SKM-1 (cell line): ENCODE measurements around the gene NQO2.
"Not testable (repeated sequence)": the region's sequence is repeated elsewhere in the genome, so short reads cannot be mapped to it uniquely, and the experiment has no call there.

ENCODE experiments used
- DNase-seq: peaks from one replicate; lab custom pipeline; 2025; ENCODE audit not compliant: unreplicated experiment; lab: John Stamatoyannopoulos, UW

NQO2 gene

DNA sequence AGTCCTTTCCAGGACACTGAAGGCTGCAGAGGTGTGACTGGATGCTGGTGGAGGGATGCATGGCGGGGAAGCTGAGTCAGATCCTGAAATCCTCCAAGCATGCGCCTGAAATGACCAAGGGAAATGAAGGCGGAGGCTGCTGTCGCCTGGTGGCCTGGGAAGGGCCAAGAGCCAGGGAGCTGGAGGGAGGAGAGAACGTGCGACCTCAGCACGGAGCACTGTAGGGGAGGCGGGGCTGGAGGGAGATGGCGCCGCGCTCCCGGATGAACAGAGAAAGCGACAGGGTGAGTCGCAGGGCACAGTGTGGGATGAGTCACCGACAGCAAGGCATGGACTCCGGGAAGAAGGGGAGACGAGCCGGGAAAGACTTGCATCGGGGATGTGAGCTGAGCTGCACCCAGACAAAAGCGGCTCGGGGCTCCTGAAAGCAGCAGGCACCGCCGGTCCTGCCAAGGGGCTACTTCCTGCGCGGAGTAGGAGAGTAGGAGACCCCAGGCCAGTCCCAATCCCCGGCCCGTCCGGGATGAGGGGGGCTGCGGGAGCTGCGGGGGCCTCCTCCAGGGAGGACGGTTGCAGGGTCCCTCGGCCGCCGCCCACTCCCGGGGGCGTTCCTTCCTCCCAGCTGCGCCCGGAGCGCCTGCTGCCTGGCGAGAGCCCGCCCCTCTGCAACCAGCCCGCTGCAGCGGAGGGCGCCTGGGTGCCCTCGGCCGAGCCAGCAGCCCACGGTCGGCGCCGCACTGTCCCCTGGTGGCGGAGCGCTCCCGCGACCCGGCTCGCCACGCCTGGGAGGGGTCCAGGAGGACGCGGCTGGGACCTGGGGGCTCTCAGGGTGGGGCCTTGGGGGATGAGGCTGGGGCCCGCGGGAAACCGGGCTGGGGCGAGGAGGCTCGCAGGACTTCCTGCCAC, 11.0 kb upstream of the NQO2 start:
- peak; percentile 46 for DNase-seq

DNA sequence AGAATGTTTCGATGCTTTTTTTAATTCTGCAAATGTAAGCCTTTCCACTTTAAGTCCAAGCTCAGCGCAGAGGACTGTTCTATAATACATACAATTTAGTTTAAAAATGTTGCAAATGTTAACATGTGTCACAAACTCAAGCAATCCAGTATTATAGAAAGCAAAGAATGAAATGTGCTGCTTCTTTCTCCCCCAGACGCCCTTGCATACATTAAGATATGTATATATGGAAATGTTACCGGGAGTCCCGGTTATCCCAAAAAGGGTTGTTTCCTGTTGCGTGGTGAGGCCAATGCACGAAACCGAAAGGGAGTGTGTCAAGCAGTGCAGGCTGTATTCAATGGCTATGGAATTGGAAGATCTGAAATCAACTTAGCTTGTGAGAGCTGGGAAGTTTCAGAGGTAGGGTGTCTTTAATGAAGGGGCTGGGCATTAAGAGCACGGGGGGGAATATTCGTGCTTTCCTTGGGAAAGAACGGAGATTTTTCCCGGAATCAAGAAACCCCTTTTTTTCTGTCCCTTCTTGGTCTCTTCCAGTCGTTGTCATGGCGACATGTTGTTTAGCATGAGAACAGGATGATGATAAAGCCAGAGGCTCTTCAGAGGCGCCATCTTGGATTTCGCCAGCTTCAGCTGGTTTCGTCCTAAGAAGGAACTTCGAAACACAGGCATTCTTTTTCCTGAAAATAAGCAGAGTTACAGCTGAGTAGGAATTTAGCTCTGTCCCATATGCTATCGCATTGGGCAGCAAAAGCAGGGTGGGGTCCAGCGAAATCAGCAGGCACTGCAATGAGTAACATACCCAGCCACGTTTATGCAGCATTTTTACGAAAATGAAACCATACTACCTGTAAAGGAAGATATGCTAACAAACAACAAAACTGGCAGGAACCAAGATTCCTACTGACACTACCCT, 10.1 kb upstream of the NQO2 start:
- DNase-seq = peak; percentile 87

DNA sequence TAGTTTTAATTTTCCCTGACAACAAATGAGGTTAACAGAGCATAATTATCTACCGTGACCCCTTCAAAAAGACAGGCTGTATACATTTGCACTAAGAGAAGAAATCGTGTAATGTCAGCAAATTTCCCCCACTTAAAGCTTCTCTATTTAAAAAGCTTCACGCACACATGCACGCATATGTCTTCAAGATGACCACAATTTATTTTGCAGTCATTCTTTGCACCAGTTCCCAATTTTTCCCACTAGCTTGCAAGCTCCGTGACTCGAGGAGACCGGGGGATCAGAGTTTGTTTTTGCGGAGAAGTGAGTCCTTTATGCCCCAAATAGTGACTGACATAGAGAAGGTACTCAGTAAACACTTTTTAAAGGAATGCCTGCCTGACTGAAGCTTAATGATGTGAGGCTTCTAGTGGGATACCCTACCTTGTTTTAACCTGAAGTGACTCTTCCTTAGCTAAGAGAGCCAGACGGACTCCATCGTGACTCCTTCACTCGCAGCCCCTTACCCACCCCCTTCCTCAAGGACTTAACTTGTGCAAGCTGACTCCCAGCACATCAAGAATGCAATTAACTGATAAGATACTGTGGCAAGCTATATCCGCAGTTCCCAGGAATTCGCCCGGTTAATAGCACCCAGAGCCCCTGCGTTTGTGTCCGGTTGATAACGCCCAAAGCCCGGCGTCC, 9.3 kb upstream of the NQO2 start:
- no peak for DNase-seq

DNA sequence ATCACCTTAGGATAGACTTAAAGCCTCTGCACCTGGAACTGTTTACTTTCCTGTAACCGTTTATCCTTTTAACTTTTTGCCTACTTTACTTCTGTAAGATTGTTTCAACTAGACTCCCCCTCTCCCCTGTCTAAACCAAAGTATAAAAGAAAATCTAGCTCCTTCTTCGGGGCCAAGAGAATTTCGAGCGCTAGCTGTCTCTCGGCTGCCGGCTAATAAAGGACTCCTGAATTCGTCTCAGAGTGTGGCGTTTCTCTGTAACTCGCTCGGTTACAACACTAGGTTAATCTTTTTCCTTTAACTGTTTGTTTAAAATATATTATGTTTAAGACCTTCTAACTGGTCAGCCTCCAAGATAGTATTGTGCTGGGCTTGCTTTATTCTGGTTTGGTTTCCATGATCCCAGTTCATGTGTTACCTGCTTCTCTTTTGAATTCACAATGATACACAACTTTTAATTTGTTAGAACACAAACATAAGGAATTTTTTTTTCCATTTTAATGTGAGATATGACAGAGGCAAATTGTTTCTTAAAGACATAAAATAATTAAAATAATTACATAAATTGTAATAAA, 8.7 kb upstream of the NQO2 start:
- no peak for DNase-seq

DNA sequence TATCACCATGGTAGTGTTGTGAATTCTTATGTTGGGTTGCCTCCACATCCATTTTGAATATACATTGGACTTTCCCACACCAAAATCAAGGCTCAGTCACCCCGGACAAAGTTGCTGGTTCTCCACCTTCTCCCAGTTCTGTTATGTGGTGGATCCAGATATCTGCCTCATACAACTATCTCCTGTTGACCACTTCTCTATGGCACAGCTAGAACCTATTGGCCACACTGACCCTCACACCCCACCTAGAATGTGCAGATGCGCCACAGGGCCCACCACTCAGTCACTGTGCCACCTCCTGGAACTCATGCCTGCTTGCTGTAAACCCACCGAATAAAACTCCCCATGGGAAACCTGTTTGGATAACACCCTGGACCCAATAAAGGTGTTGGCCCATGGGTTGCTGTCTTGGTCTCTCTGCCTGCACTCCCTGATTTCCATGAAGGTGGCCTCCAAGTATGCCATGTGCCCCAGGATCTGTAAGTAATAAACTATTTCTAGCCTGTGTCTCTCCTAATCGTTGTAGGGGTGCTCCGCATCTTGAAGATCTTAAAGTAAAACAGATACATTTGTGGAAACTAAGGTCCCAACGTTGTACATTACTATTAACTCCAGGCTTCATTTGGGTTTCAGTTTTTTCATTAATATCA, 7.2 kb upstream of the NQO2 start:
- no peak for DNase-seq

DNA sequence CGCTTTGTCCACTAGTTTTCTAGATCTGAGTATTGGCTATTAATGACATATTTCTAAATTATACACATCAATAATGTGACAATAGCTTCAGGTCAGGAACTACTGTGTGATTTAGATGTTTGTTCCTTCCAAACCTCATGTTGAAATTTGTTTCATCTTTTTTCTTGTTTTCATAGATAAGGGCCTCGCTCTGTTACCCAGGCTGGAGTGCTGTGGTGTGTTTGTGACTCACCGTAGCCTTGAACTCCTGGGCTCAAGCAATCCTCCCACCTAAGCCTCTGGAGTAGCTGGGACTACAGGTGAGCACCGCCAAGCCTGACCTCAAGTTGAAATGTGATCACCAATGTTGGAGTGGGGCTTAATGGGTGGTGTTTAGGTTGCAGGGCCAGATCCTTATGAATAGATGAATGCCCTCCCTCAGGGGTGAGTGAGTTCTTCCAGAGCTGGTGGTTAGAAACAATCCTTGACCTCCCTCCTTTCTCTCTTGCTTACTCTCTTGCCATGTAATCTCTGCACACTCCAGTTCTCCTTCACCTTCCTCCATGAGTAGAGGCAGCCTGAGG, 5.9 kb upstream of the NQO2 start:
- DNase-seq = no peak

DNA sequence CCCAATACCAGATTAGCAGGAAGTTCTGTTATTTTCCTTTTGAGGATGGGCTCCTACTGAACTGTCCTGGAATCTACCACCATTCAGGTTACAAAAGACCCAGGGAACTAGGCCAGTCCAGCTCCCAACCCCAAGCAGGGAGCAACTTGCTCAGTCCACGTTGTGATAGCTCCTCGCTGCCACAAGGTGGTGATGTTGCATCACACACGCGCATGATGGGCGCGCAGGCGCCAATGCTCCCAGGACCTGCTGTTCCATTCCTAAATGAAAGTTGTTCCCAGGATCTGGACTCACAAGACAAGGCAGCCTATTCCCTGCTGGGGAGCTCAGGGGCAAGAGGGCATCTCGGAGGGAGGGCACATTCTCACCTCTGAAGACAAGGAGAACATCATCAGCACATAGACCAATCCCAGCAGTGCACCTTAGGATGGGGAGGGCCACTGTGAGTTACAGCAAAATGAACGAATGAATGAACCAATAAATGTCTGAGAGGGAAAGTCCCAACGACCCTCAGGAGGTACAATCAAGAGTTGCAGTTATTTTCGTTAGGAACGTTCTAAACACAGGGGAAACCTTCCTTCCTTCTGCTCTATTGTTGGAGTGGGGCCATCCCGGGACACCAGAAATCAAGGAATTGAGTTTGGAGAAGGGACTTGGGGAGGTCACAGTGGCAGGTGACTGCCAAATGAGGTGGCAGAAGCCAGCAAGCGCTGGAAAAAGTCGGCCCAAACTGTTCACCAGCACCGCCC, 1.3 kb upstream of the NQO2 start:
- not testable (repeated sequence) for DNase-seq

DNA sequence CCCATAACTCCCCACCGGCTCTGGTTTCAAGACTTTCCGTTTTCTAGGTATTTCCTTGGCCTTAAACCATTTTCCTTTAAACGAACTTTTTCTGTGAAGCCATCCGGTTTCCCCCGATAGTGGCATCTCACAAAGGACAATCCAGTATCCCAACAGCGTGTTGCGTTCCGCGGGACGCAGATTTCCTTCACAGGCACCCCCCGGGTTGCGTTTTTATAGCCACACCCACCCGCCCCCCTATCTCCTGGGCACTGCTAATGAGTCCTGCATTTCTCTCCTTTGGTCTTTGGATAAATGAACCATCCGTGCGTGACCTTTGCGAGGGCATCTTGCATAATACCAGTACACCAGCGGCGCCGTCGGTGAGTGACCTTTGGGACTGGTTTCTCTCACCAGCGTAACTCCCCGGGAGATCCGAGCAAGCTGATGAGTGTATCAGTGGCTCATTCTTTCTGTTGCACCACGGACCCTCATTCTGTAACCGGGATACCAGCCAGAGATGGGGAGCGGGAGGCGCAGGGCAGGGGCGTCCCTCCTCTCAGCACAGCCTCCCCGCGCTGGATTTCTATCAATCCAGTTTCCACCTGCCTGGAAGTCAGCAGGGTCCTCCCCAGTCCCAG, 586 bp upstream of the NQO2 start:
- DNase-seq = no peak

DNA sequence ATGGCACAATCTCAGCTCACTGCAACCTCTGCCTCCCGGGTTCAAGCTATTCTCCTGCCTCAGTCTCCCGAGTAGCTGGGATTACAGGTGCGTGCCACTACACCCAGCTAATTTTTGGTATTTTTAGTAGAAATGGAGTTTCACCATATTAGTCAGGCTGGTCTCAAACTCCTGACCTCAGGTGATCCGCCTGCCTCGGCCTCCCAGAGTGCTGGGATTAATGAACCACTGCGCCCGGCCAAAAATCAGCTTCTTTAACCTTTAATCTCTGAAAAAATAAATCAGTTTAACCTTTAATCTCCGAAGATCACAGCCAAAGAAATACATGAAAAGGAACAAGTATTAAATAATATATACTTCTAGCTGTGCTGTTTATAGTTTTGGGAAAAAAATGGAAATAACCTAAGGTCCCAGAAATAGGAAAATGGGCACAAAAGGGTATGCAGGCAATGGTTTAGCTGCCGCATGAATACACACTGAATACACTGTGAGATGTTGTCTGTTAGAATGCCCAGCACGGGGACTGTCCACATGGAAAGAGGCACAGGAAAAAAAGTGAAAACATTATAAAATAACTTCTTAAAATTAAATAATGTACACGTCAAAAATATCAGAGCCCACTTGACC, 1.6 kb downstream of the NQO2 start:
- DNase-seq = no peak

DNA sequence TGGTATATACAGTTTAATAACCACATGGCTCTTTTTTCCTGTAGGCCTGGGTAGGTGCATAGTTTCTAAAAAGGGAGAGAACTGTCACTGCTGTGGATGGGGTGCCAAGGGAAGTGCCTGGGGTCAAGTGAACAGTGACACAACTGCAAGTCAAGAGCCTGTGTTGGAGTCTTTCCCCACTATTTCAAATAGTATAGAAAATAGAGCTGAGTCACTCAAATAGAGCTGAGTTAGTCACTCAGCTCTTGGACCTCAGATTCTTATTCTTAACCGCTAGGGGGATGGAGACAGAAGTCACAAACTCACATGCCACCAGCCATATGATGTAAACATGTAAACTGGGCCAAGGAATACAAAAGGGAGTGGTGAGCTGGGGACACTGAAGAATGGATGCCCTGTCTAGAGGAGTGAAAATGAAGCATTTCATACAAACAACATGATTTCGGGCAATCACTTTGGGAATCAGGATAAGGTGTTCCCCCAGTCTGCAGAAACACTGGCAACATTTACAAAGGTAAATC, 2.1 kb downstream of the NQO2 start:
- DNase-seq = peak; percentile 78

DNA sequence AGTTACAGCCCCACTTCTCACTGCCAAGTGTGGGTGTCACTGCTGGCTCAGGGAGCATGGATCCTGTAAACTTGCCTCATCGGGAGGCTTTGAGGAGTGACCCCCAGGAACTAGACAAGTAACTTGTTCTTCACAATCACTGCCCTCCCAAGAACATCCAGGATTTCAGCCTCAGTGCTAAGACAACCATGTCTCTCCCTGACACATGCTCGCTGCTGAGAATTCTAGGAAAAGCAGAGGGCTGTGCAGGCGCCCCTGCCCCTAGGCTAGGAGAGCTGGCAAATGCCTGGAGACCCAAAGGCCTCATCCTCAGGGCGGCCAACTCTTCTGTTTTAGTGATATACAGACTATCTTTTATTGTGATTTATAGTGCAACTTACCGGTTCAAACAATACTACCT, 3.5 kb downstream of the NQO2 start:
- DNase-seq = not testable (repeated sequence)

DNA sequence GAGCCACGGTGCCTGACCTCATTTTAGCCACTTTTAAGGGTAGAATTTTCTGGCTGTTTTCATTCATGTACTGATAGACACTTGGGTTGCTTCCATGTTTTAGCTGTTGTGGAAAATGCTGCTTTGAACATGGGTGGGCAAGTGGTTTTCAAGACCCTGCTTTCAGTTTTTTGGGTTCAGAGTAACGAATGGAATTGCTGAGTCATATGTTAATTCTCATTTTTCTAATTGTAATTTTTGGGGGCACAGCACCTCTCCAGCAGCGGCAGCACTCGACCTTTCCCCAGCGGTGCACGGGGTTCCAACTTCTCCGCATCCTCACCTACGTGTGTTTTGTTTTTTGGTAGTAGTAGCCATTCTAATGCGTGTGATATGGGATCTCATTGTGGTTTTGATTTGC, 5.4 kb downstream of the NQO2 start:
- DNase-seq = no peak

DNA sequence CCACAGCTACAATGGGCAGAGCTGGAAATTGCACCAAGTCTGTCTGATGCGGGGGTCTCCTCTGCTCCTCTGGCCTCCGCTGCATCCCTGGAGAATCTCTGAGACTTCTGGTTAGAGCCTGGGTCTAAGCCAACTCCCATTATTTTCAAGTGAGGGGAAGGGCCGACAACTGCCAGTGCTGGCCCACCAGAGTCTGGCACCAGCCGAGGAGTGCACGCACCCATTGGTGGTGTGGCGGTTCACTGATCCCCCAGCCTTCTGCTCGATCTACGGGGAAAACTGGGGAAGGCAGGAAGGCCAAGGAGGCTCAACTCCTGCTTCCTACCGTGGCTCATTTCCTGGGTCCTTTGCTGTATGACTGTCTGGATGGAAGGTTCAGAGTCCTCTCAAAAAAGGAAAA, 6.2 kb downstream of the NQO2 start:
- no peak for DNase-seq

DNA sequence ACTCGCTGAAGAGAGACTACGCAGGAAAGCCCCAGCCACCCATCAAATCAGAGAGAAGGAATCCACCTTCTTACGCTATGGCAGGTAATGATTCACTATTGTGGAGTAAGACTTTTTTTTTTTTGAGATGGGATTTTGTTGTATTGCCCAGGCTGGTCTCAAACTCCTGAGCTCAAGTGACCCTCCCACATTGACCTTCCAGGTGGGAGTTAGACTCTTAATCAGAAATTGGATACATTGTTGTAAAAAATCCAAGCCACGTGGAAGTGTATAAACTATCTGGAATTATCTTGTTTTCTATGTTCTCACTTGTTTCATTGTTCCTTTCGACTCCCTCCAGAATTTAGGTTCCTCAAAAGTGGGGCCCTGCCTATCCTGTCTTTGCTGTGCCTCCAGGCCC, 6.8 kb downstream of the NQO2 start:
- DNase-seq = no peak

DNA sequence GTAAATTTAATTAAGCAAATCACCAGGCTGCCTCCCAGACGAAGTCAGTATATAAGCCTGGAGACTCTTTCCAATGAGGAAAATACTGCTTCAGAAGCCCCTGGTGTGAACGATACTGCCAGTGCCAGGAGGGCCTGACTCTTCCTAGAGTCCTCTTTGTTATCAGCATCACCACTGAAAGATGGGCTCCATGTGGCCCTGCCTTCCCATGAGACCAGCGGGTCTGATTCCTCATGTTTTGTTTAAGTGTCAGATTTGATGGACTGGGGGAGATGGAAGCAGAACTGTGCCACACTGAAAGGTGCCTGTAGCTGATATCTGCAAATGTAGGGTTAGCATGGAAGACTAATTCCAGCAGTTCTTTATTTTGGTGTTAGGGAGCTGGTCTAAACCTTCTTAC, 7.9 kb downstream of the NQO2 start:
- no peak for DNase-seq

DNA sequence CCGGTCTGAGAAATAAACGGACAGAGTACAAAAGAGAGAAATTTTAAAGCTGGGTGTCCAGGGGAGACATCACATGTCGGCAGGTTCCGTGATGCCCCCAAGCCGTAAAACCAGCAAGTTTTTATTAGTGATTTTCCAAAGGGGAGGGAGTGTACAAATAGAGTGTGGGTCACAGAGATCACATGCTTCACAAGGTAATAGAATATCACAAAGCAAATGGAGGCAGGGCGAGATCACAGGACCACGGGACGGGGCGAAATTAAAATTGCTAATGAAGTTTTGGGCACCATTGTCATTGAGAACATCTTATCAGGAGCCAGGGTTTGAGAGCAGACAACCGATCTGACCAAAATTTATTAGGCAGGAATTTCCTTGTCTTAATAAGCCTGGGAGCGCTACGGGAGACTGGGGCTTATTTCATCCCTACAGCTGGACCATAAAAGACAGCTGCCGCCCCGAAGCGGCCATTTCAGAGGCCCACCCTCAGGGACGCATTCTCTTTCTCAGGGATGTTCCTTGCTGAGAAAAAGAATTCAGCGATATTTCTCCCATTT, 9.1 kb downstream of the NQO2 start:
- DNase-seq = not testable (repeated sequence)

DNA sequence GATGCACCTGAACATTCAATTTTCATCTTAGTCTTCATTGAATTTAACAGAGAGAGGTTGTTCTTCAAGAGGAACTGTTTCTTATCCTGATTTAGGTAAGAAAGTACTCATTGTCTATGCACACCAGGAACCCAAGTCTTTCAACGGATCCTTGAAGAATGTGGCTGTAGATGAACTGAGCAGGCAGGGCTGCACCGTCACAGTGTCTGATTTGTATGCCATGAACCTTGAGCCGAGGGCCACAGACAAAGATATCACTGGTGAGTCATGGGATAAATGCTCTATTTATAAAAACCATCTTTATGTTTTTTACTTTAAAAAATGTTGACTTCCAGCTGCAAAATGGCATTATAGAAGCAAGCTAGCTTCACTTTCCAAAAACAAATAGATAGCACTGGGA, 10.2 kb downstream of the NQO2 start:
- DNase-seq = no peak

DNA sequence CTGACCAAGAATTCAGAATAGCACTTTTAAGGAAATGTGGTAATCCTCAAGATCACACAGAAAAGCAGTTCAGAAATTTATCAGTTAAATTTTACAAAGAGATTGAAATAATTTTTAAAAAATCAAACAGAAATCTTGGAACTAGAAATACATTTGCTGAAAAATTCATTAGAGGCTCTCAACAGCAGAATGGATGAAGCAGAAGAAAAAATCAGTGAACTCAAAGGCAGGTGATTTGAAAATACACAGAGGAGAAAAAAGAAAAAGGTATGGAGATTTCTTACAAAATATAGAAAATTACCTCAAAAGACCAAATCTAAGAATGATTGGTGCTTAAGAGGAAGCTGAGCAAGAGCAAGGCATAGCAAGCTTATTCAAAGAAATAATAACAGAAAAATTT, 11.5 kb downstream of the NQO2 start:
- DNase-seq = no peak
